NCI-H146 (cell line): ENCODE results near the gene SRP68.
"Not testable (repeated sequence)": the region's sequence is repeated elsewhere in the genome, so short reads cannot be mapped to it uniquely, and the experiment has no call there.

Source experiments
- DNase-seq: peaks from one replicate; lab custom pipeline; 2025; lab: John Stamatoyannopoulos, UW

Gene SRP68

DNA sequence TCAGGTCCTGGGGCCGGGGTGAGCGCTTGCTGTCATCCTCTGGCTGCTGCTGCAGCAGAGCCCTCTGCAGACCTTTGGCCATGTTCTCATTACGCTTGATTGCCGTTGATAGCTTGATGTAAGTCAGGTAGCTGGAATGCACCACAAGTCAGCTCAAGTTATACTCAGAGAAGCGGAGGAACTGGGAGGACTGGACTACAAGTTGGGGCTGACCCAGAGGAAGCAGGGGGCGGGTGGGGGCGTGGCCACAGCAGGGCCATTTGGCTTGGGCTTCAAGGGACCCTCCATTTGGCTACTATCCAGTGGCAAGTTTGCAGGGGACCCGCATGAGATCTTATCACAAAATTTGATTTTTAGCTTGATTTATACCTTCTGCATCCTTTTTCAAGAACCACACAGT, 26.3 kb downstream of the SRP68 start:
- no peak for DNase-seq

GRCh38 chr17:76044475-76045007, 27.8 kb downstream of the SRP68 start:
- DNase-seq = not testable (repeated sequence)

- not testable (repeated sequence) for DNase-seq
These were observed 29.4 kb downstream of the SRP68 start for GRCh38 chr17:76042868-76043267.

- no peak for DNase-seq
These were observed 31.9 kb downstream of the SRP68 start for GRCh38 chr17:76040376-76040775.

GRCh38 chr17:76039121-76039520, 33.2 kb downstream of the SRP68 start:
- no peak for DNase-seq

DNA sequence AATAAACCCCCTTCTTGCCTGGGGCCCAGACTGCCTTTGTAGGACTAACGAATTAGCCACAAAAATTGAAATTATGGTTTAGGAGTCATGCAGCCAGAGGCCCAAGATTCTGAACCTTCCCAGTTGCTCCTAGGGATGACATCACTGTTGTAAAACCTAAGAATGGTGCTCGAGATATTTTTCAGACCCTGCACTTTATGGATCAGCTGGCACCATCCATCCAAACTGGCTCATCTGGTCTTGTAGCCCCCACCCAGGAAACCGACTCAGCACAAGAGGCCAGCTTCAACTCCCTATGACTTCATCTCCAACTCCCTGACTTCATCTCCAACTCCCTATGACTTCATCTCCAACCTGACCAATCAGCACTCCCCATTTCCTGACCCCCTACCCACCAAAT, 34.3 kb downstream of the SRP68 start:
- DNase-seq = no peak

DNA sequence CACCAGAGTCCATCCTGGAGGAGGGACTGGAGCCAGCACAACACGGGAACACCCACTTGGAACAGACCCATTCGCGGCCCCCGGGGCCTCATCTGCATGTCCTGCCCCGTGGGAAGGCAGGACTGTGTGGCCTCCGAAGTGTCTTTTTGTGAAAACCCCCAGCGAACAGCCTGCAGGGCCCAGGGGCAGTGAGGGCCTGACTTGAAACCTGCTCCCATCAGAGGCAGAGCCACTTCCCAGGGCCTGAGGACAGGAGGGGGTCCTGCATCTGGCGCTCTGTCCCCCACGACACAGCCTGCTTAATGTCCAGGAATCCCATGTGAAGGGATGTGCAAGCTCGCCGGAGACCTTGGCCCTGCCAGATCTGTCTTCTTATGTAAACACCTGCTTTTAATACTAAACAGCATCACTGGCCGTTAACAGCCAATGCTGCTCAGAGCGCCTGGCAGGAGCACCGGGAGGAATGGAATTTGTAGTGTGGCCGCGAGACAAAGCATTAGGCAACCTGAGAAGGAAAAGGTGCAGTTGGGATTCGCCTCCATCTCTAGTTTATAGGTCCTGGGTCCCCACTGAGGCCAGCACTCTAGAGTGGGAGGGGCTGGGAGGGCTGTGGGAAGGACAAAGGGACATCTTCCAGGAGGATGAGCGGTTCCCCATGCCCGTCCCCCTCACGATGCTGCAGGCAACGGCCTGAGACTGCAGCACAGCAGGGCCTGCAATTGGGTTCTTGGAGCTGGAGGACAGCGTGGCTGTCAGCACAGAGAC, 35.6 kb downstream of the SRP68 start:
- DNase-seq = no peak

GRCh38 chr17:76034428-76035350, 37.6 kb downstream of the SRP68 start:
- DNase-seq = no peak

GRCh38 chr17:76033139-76033538, 39.2 kb downstream of the SRP68 start:
- no peak for DNase-seq

DNA sequence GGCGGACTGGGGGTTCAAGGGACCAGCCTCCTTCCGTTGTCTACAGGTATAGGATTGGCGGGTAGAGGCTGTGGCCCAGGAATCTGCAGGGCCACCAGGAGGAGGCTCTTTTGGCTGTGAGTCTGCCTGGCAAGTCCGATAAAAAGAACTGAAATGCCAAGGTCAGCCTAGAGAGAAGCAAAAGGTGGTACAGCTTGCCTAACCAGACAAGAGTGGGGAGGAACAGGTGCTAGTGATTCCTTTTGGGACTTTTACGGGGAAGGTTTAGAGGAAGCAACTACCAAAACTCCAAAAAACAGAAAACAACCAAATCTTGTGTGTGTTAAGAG, 39.6 kb downstream of the SRP68 start:
- no peak for DNase-seq

GRCh38 chr17:76032073-76032779, 40.1 kb downstream of the SRP68 start:
- DNase-seq = peak; percentile 83

DNA sequence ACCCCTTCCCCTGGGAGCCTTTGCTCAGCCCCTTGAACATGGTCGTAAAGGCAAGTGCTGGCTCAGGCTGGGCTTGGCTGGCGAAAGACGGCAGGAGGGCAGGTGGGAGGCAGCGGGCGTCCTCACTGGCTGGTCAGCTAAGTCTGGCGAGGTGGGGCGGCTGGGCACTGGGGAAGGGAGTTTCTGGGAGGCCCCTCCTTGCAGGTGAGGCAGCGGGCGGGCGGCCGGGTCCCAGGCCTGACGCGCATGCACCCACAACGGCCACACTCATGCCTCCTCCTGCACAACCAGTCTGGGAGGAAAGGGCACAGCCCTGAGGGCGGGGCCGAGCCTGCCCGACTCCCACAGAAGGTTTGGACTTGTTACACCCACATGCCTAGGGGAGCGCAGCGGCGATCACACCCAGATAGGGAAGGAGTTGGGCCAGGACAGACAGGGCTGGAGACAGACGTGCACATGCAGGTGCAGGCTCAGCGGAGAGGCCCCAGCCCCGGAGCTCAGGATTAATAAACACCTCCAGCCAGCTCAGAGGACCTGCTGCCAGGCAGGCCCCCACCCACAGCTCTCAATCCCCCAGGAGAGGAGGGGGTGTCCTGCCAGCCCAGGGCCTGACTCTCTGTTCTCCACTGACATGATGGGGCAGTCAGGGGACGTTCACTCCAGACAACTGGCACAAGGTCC, 45.0 kb downstream of the SRP68 start, which contains the start of gene EVPL:
TSS of gene EVPL (minus strand) at position 148 of the 681 bp plus-strand sequence. CDS start at position 40, 108 bp downstream.
- DNase-seq = no peak

- no peak for DNase-seq
These were observed 45.6 kb downstream of the SRP68 start for GRCh38 chr17:76026714-76027158.

DNA sequence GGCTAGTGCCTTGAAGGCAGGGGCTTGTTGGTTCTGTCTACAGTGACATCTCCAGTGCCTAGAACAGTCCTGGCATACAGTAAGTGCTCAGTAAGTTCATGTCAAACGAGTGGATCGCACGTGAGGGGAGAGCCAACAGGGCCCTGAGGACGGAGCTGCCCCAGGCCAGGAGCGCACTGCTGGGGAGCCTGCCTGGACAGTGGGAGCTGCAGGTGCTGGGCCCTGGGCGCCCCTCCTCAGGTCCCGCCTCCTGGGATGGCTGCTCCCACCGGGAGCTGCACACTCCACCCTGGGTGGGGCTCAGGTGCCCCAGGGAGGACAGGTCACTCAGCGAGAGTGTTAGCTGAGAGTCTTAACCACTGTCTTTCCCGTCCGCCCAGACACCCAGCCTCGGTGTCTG, 47.0 kb downstream of the SRP68 start:
- no peak for DNase-seq

DNA sequence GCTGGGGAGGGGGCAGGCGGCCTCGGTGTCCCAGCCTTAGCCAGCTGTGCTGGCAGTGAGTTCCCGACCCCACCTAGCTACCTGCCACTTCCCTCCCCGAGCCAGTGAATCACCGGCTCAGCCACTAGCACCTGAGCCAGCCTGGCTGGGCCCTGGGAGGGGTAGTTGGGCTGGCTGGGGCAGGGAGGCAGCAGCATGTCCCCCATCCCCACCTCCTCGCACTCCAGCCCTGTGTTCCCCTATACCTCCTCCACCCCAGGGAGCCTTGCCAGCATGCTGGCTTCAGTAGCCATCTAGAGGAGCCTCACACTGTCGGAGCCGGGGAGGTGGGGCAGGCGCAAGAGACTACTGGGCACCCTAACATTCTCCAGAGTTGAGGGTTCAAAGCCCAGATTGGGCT, 48.0 kb downstream of the SRP68 start:
- DNase-seq = no peak

- DNase-seq = no peak
These were observed 48.4 kb downstream of the SRP68 start for GRCh38 chr17:76023900-76024237.

DNA sequence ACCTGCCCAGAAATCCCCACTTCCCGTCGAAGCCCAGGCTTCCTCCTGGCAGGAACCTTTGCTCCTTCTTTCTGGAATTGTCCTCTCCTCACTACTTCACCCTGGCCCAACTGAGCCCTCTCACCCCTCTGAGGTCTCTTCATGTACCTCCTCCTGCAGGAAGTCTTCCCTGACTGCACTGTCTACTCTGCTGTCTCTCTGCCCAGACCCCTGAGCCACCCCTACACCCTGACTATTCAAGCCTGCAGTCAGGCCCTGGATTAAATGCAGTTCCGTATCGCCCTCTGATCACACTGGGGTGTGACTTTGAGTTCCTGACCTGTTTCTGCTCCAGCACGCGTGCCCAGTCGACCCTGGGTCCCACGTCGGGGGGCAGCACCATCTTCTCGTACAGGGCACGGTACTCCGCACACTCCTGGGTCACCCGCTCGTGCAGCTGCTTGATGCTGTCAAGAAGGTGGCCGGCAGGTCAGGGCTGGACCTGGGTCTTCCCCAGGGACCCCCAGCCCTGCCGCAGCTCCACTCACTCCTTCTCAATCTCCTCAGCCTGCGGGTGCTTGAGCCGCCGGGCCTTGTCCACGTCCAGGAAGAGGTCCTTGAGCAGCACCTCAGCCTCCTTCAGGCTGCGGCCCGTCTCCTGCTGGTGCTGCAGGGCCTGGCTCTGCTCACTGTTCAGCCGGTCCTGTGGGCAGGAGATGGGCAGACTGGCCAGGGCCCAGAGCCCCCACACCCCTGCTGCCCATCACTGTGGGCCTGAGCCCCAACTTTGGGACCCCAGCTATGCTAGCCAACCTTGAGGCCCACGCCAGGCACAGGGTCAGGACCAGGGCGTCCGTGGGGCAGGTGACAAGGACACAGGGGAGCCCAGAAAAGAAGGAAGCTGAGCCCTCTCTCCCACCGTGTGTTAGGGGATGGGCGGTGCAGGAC, 49.1 kb downstream of the SRP68 start:
- no peak for DNase-seq

- no peak for DNase-seq
These were observed 50.0 kb downstream of the SRP68 start for GRCh38 chr17:76022285-76022684.

- DNase-seq = no peak
These were observed 52.4 kb downstream of the SRP68 start for GRCh38 chr17:76019833-76020467.

DNA sequence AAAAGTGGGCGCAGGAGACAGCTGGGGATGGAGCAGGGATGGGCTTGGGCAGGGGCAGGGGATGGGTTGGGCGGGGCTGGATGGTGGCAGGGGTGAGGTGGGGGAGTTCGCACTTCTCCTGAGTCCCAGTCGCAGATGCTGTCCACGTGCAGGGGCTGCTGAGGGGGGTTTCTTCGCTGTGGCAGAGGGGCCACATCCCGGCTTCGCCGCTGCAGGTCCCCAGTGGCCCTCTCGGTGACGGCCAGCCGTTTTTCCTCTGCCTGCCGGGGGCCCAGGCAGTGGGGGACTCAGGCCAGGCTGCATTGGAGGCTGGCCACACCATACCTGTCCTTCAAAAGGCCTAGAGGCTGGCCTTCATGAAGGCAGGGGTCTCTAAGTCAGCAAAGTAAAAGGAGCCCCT, 53.5 kb downstream of the SRP68 start:
- no peak for DNase-seq
